Activated CD4-positive, alpha-beta T cell treated with anti-CD3 and anti-CD28 coated beads for 48 hours (primary cell): Measurements from ENCODE around the gene LMTK3.

Experiments
- DNase-seq: peaks from one replicate; pipeline ENCODE4 v3.0.0-alpha.2; 2020

The LMTK3 gene

DNA sequence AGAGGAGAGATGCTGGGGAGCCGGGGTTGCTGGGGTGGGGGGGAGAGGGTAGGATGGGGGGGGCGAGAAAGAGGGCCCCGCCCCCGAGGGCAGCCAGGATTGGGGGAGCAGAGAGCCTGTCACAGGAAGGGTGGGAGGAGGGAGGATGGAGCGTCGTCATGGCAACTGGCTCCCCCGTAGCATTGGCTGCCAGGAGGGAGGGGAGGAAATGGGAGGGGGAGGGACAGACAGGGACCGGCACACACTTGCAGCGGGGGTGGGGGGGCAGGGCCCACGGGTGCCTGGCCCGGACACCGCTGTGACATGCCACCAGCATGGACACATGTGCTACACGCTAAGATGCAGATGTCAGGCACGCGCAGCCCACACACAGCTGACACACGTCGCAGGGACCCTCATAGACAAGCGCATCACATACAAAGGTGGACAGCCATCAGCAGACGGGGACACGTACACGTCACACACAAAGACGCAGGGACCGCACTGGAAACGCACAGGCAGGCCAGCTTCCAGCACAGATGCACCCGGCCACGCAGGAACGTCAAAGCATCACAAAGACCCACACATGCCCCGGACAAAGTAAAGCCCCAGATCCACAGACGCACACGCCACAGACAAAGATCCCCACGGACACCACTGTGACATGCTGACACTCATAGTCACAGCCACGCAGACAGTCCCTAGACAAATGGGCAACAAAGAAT lies at the start of gene LMTK3:
Gene LMTK3, minus strand, starts transcription at position 36 of the 704 bp plus-strand sequence. CDS start 259 bp downstream, outside the sequence.
- DNase-seq, result peak; percentile 82

DNA sequence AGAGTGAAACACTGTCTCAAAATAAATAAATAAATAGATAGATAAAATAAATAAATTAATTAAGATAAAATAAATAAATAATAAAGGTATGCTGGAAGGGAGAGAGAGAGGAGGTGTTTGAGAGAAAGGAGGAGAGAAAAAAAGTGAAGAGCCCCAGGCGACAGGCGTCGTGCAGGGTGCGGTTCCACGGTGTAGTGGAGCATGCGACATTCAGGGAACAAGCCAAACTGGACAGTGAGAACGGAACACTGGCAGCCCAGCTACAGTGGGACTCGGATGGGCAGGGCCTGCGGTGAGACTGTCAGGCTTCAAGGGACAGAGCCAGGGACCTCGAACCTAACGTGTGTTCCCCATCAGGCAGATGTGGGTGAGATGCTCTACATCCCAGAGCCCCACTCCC lies 49.8 kb upstream of the LMTK3 start:
- DNase-seq, result no peak

GRCh38 chr19:48560095-48560530 lies 48.5 kb upstream of the LMTK3 start:
- no peak for DNase-seq

DNA sequence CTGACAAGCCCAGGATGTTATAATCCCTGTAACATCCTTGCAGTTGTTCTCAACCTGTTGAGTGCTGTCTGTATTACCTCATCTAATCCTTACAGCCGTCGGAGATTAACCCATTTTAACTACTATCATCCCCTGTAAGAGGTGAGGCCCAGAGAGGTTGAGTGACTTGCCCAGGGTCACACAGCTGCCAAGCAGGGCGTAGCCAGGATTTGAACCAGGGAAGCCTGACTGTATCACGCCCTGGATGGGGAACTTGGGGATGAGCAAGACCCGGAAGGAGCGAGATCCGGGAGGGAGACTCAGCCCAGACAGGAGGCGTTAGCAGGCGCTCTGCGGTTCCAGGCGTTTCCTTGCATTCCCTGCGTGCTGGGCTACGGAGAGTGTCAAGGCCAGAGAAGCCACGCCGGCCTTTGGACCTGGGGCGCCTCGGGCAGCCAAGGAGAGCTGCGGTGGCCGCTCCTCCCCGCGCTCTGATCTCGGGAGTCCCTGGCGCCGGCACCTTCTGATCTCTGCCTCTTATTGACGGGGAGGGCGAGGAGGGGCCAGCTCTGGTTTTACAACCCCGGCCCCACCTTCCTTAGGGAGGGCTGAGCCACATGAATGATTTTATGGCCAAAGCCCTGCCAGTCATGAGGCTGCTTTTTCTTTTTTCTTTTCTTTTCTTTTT lies 46.5 kb upstream of the LMTK3 start:
- no peak for DNase-seq

GRCh38 chr19:48556825-48557224 lies 45.2 kb upstream of the LMTK3 start:
- no peak for DNase-seq

- DNase-seq, result no peak
These were observed 44.5 kb upstream of the LMTK3 start for GRCh38 chr19:48556163-48556562.

DNA sequence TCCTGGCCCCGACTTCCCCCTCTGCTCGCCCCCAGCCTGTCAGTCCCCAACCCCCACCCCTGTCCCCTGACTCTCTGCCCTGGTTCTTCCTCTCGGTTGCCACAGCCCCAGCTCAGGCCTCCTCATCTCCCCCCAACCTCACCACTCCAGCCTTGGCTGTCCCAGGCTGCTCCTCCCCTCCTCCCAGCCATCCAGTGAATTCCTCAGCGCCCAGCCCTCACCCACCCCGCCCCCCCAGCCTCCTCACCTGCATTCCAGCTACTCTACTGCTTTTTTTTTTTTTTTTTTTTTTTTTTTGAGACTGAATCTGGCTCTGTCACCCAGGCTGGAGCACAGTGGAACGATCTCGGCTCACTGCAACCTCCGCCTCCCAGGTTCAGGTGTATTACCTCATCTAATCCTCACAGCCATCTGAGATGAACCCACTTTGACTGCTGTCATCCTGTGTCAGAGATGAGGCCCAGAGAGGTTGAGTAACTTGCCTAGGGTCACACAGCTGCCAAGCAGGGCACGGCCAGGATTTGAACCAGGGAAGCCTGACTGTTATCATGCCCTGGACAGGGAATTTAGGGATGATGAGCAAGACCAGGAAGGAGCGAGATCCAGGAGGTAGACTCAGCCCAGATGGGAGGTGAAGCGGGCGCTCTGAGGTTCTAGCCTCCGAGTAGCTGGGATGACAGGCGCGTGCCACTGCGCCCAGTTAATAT lies 42.9 kb upstream of the LMTK3 start:
- DNase-seq, result no peak

GRCh38 chr19:48553676-48554384 lies 42.2 kb upstream of the LMTK3 start:
- no peak for DNase-seq

GRCh38 chr19:48552406-48553322 lies 41.0 kb upstream of the LMTK3 start:
- no peak for DNase-seq

DNA sequence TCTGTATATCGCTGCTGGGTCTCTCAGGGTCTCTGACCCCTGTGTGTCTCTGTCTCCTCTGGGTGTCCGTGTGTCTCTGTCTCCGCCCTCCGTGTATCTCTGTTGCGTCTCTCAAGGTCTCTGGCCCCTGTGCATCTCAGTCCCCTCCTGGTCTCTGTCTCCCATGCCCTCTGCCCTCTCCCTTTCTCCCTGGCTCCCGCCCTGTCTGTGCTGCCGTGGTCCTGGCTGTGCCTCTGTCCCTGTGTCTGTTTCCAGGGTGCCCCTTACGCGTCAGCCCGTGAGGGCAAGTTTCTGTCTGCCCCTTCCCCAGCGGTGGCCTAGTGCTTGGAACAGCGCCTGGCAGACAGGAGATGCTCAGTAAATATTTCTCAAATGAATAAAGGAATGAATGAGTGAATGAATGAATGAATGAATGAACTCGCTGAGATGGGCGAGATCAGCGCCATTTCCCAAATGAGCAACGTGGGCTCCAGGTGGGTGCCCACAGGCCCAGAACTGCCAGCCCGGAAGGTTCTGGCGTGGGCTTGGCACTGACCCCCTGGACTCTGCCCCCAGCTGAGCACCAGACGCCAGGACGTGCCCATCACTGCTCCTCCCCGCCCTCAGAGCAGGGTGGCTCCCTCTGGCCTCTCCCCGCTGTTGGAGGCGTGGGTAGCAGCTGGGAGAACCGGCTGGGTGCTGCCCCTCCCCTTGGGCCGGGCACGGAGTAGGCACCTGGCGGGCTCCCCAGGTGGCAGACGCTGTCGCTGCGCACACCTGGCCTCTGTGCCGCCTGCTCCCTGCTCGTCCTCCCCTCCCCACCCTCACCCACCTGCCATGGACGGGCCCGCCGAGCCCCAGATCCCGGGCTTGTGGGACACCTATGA lies 40.0 kb upstream of the LMTK3 start, which contains the start of gene SULT2B1:
Gene SULT2B1, plus strand, starts transcription at position 736 of the 866 bp plus-strand sequence. Its CDS starts 81 bp downstream, at position 817.
- DNase-seq, result no peak

DNA sequence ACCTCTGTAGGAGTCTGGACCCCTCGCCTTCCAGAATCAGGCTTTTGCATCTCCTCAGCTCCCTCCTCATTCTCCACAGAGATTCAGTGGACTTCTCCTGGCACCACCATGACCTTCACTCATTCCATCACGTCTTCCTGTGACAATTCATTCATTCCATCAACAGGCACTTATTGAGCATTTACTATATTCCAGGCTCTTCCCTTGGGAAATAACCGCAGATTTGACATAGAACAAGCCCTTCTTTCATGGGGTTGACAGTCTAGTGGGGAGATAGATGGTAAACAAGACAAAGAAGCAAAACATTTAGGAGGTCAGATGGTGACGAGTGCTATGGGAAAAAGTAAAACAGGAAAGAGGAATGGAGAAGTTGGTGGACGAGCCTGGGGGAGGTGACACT lies 37.7 kb upstream of the LMTK3 start:
- DNase-seq, result no peak

DNA sequence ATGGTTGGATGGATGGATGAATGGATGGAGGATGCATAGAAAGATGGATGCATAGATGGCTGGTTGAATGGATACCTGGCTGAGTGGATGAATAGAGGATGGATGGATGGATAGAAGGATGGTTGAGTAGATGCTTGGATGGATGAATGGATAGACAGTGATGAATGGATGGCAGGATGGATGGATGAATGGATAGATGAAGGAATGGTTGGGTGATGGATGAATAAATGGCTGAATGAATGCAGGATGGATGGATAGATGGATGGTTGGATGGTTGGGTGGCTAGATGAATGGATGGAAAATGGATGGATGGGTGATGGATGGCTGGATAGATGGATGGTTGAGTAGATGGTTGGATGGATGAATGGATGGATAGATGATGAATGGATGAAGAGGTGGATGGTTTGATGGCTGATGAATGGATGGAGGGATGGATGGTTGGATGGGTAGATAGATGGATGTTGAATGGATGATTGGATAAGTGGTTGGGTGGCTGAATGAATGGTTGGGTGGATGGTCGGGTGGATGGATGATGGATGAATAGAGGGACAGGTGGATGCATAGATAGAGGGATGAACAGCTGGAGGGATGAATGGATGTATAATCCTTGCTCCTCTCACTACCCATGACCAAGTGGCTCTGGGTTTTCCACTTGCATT lies 36.7 kb upstream of the LMTK3 start:
- DNase-seq, result no peak

- no peak for DNase-seq
These were observed 36.1 kb upstream of the LMTK3 start for GRCh38 chr19:48547722-48548121.

- DNase-seq, result no peak
These were observed 33.5 kb upstream of the LMTK3 start for GRCh38 chr19:48544856-48545750.

GRCh38 chr19:48543121-48543710 lies 31.6 kb upstream of the LMTK3 start:
- DNase-seq, result no peak

DNA sequence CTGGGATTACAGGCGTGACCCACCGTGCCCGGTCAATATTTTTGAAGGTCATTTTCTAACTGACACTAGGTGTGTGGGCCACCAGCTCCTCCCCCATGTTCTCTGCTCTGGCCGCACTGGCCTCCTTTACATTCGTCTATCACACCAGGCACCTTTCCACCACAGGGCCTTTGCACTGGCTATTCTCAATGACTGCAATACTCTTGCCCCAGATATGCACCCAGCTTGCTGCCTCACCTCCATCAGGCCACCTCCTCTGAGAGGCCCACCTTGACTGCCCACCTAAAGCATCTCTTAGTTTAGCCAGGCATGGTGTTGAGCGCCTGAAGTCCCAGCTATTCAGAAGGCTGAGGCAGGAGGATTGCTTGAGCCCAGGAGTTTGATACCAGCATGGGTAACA lies 30.2 kb upstream of the LMTK3 start:
- no peak for DNase-seq

GRCh38 chr19:48540110-48540509 lies 28.5 kb upstream of the LMTK3 start:
- no peak for DNase-seq

- no peak for DNase-seq
These were observed 28.0 kb upstream of the LMTK3 start for GRCh38 chr19:48539503-48540096.
